SU-DHL-6 (cell line): ENCODE measurements around the gene AFF4.

Experiments
- H2AFZ ChIP-seq: fragments of 200-600 bp; sonication (generic); 2 replicates; pipeline ENCODE4 v1.6.1; 2014; ENCODE audit warnings: low read depth, mild to moderate bottlenecking, moderate library complexity, mixed read lengths, antibody characterized with exemption, low read length; ENCODE audit not compliant: severe bottlenecking
- H3F3A ChIP-seq: fragments of 200-600 bp; shearing (Covaris generic); 2 replicates; pipeline ENCODE4 v1.6.0; 2016; ENCODE audit warnings: antibody characterized with exemption, mild to moderate bottlenecking; ENCODE audit not compliant: insufficient read depth
- H3K27ac ChIP-seq: fragments of 200-600 bp; sonication (generic); 2 replicates; pipeline ENCODE4 v1.5.1; 2016; ENCODE audit warnings: low read depth, mild to moderate bottlenecking, low read length, moderate library complexity, mixed read lengths
- H3K27me3 ChIP-seq: fragments of 200-600 bp; sonication (generic), shearing (Covaris generic); 2 replicates; pipeline ENCODE4 v1.6.0; 2014; ENCODE audit warnings: mild to moderate bottlenecking, low read length
- H3K36me3 ChIP-seq: fragments of 200-600 bp; sonication (generic); 2 replicates; pipeline ENCODE4 v1.6.1; 2014; ENCODE audit warnings: mild to moderate bottlenecking, low read length, mixed read lengths
- H3K4me2 ChIP-seq: fragments of 300-600, 200-600 bp; shearing (Covaris generic), sonication (generic); 2 replicates; pipeline ENCODE4 v1.6.0; 2014; ENCODE audit warnings: low read length, low read depth, mild to moderate bottlenecking; ENCODE audit not compliant: poor library complexity, severe bottlenecking
- H3K4me3 ChIP-seq: fragments of 200-600 bp; sonication (generic); 2 replicates; pipeline ENCODE4 v1.5.1; 2014; ENCODE audit warnings: antibody characterized with exemption, low read length, mild to moderate bottlenecking, mixed read lengths; ENCODE audit not compliant: insufficient read depth, poor library complexity, severe bottlenecking
- H3K79me2 ChIP-seq: fragments of 200-600 bp; sonication (generic); 2 replicates; pipeline ENCODE4 v1.6.1; 2014; ENCODE audit warnings: mild to moderate bottlenecking, low read length, moderate library complexity; ENCODE audit not compliant: insufficient read depth
- H3K9ac ChIP-seq: fragments of 200-600 bp; sonication (generic); 2 replicates; pipeline ENCODE4 v1.7.0; 2014; ENCODE audit warnings: mild to moderate bottlenecking, low read length
- H3K9me2 ChIP-seq: fragments of 200-600 bp; sonication (generic); replicated peaks from 2 replicates; pipeline ENCODE4 v1.6.1; 2014; ENCODE audit warnings: low read length; ENCODE audit not compliant: insufficient read depth
- H3K9me3 ChIP-seq: fragments of 200-600 bp; sonication (generic); 2 replicates; pipeline ENCODE4 v1.6.1; 2014; ENCODE audit warnings: low read length, mixed read lengths; ENCODE audit not compliant: insufficient read depth
- H4K20me1 ChIP-seq: fragments of 200-600 bp; sonication (generic); 2 replicates; pipeline ENCODE4 v1.6.1; 2014; ENCODE audit warnings: low read depth, mild to moderate bottlenecking, antibody characterized with exemption, low read length, moderate library complexity, mixed read lengths
- CTCF ChIP-seq: fragments of 200-600 bp; sonication (generic); IDR thresholded peaks from one replicate; pipeline ENCODE4 v1.5.1; 2017; ENCODE audit warnings: antibody characterized with exemption, mild to moderate bottlenecking, low read length, moderate library complexity; ENCODE audit not compliant: insufficient read depth, poor library complexity, severe bottlenecking
- EZH2phosphoT487 ChIP-seq: fragments of 200-600 bp; sonication (generic), shearing (Covaris generic); conservative IDR thresholded peaks from 2 replicates; pipeline ENCODE4 v1.6.1; 2018; ENCODE audit warnings: mild to moderate bottlenecking, antibody characterized with exemption, low read length, moderate library complexity, mixed read lengths

The AFF4 gene

GRCh38 chr5:132826424-132827082 is 136.9 kb downstream of the AFF4 start:
- no peaks in the 10 kb centered on the region for H4K20me1 ChIP-seq
- H3K4me3 ChIP-seq, result no peak overlapping the region
- no peaks in the 10 kb centered on the region for H3F3A ChIP-seq
- TF ChIP-seq EZH2phosphoT487 (no peak), CTCF (no peak)
- no peak overlapping the region for H2AFZ ChIP-seq
- no peaks in the 10 kb centered on the region for H3K79me2 ChIP-seq
- no peaks in the 10 kb centered on the region for H3K9me3 ChIP-seq
- H3K4me2 ChIP-seq, result no peak overlapping the region
- no peaks in the 10 kb centered on the region for H3K36me3 ChIP-seq
- no peak overlapping the region for H3K27ac ChIP-seq
- no peaks in the 10 kb centered on the region for H3K27me3 ChIP-seq
- H3K9me2 ChIP-seq, result no peaks in the 10 kb centered on the region
- no peak overlapping the region for H3K9ac ChIP-seq

- Histone ChIP-seq H3K4me3 (no peak overlapping the region), H3K27me3 (no peaks in the 10 kb centered on the region), H3K36me3 (no peaks in the 10 kb centered on the region), H4K20me1 (no peaks in the 10 kb centered on the region), H3K79me2 (no peaks in the 10 kb centered on the region), H3K27ac (no peak overlapping the region), H3K9ac (no peak overlapping the region), H3K9me2 (no peaks in the 10 kb centered on the region), H3F3A (no peaks in the 10 kb centered on the region), H2AFZ (no peak overlapping the region), H3K4me2 (no peak overlapping the region), H3K9me3 (no peaks in the 10 kb centered on the region)
- no peak for TF ChIP-seq EZH2phosphoT487
- TF ChIP-seq CTCF, result no peak
Measured at GRCh38 chr5:132825834-132826391, 137.5 kb downstream of the AFF4 start.
